Karpas-422 (cell line): ENCODE results near the gene UBTF. TPM values are rescaled to one million over a fixed set of nuclear protein-coding genes. Genes with fewer than 3 reads are reported as not detected.

Experiments used
- DNase-seq: peaks from one replicate; pipeline ENCODE4 v3.0.0-alpha.2; 2015
- H2AFZ ChIP-seq: fragments of 200-600 bp; sonication (generic); 2 replicates; pipeline ENCODE4 v1.6.1; 2014; ENCODE audit warnings: antibody characterized with exemption, low read length, mixed read lengths
- H3K27ac ChIP-seq: fragments of 200-600 bp; sonication (generic); 2 replicates; pipeline ENCODE4 v1.5.1; 2014; ENCODE audit warnings: mild to moderate bottlenecking, low read length, moderate library complexity
- H3K27me3 ChIP-seq: fragments of 200-600 bp; sonication (generic); 2 replicates; pipeline ENCODE4 v1.6.1; 2014; ENCODE audit warnings: low read length, mixed read lengths
- H3K36me3 ChIP-seq: fragments of 200-600 bp; sonication (generic); 2 replicates; pipeline ENCODE4 v1.6.1; 2014; ENCODE audit warnings: low read length, mixed read lengths; ENCODE audit not compliant: insufficient read depth
- H3K4me1 ChIP-seq: fragments of 200-600 bp; sonication (generic); 2 replicates; pipeline ENCODE4 v1.6.1; 2014; ENCODE audit warnings: mild to moderate bottlenecking, low read length, mixed read lengths
- H3K4me2 ChIP-seq: fragments of 200-600 bp; sonication (generic); 2 replicates; pipeline ENCODE4 v1.6.1; 2014; ENCODE audit warnings: low read length, low read depth, mild to moderate bottlenecking; ENCODE audit not compliant: poor library complexity, severe bottlenecking
- H3K4me3 ChIP-seq: fragments of 200-600 bp; sonication (generic); 2 replicates; pipeline ENCODE4 v1.5.1; 2014; ENCODE audit warnings: mild to moderate bottlenecking, antibody characterized with exemption, low read length, mixed read lengths
- H3K79me2 ChIP-seq: fragments of 200-600 bp; sonication (generic); 2 replicates; pipeline ENCODE4 v1.6.1; 2014; ENCODE audit warnings: mild to moderate bottlenecking, low read length, mixed read lengths
- H3K9ac ChIP-seq: fragments of 200-600 bp; sonication (generic); 2 replicates; pipeline ENCODE4 v1.6.0; 2014; ENCODE audit warnings: low read length
- H3K9me2 ChIP-seq: fragments of 200-600 bp; sonication (generic), shearing (Covaris generic); replicated peaks from 2 replicates; pipeline ENCODE4 v1.6.0; 2014; ENCODE audit warnings: mild to moderate bottlenecking, low read length, moderate library complexity; ENCODE audit not compliant: insufficient read depth
- H3K9me3 ChIP-seq: fragments of 300-700, 200-600 bp; sonication (generic); 2 replicates; pipeline ENCODE4 v1.6.1; 2014; ENCODE audit warnings: low read length, mixed read lengths
- H4K20me1 ChIP-seq: fragments of 200-600 bp; sonication (generic); 2 replicates; pipeline ENCODE4 v1.6.1; 2014; ENCODE audit warnings: mild to moderate bottlenecking, antibody characterized with exemption, low read length, low read depth; ENCODE audit not compliant: insufficient read depth
- total RNA-seq: library from RNA; depleted of rRNA; stranded (reverse); fragments of >200 nt; shearing (Covaris generic); gene quantifications from 2 replicates; pipeline ENCODE4 v1.2.3, GENCODE V29; 2014; ENCODE audit warnings: low replicate concordance

UBTF gene
- total RNA-seq, 1 experiment from 2014 or later, result 57.8 TPM

- no peaks in the 10 kb centered on the region for H3K9me2 ChIP-seq
- peak overlapping the region; percentile 90 for H3K4me3 ChIP-seq
- H3K4me2 ChIP-seq, result peak overlapping the region; percentile 98
- peak overlapping the region; percentile 81 for H3K27ac ChIP-seq
- H3K79me2 ChIP-seq, result peaks cover 34% of the 10 kb centered on the region
- peak overlapping the region; percentile 95 for H3K9ac ChIP-seq
- H3K36me3 ChIP-seq, result peaks cover 20% of the 10 kb centered on the region
- H4K20me1 ChIP-seq, result peaks cover 8% of the 10 kb centered on the region; the same call in 1 of the 2 replicates
- H3K27me3 ChIP-seq, result no peaks in the 10 kb centered on the region
- no peak overlapping the region for H2AFZ ChIP-seq
- H3K9me3 ChIP-seq, result no peaks in the 10 kb centered on the region
- peak; percentile 86 for DNase-seq
- peaks cover 35% of the 10 kb centered on the region for H3K4me1 ChIP-seq
Measured at GRCh38 chr17:44220213-44221083, 973 bp upstream of the UBTF start.

- peak overlapping the region; percentile 81 for H3K27ac ChIP-seq
- H3K4me1 ChIP-seq, result peaks cover 35% of the 10 kb centered on the region
- peak overlapping the region; percentile 90 for H3K4me3 ChIP-seq
- no peaks in the 10 kb centered on the region for H3K9me2 ChIP-seq
- DNase-seq, result peak; percentile 88
- peaks cover 35% of the 10 kb centered on the region for H3K79me2 ChIP-seq
- no peak overlapping the region for H2AFZ ChIP-seq
- no peaks in the 10 kb centered on the region for H3K9me3 ChIP-seq
- no peaks in the 10 kb centered on the region for H3K27me3 ChIP-seq
- H3K4me2 ChIP-seq, result peak overlapping the region; percentile 98
- H3K36me3 ChIP-seq, result peaks cover 33% of the 10 kb centered on the region
- peaks cover 8% of the 10 kb centered on the region; the same call in 1 of the 2 replicates for H4K20me1 ChIP-seq
- H3K9ac ChIP-seq, result peak overlapping the region; percentile 95
Measured at GRCh38 chr17:44219108-44219615, 313 bp downstream of the UBTF start.

GRCh38 chr17:44218344-44219107 is 949 bp downstream of the UBTF start:
- peak overlapping the region; percentile 95 for H3K9ac ChIP-seq
- peaks cover 8% of the 10 kb centered on the region; the same call in 1 of the 2 replicates for H4K20me1 ChIP-seq
- H3K27me3 ChIP-seq, result no peaks in the 10 kb centered on the region
- DNase-seq, result peak; percentile 99
- H3K9me3 ChIP-seq, result no peaks in the 10 kb centered on the region
- peak overlapping the region; percentile 81 for H3K27ac ChIP-seq
- H3K36me3 ChIP-seq, result peaks cover 36% of the 10 kb centered on the region
- H3K79me2 ChIP-seq, result peaks cover 35% of the 10 kb centered on the region
- no peak overlapping the region for H2AFZ ChIP-seq
- H3K9me2 ChIP-seq, result no peaks in the 10 kb centered on the region
- peaks cover 35% of the 10 kb centered on the region for H3K4me1 ChIP-seq
- H3K4me2 ChIP-seq, result peak overlapping the region; percentile 98
- peak overlapping the region; percentile 90 for H3K4me3 ChIP-seq

DNA sequence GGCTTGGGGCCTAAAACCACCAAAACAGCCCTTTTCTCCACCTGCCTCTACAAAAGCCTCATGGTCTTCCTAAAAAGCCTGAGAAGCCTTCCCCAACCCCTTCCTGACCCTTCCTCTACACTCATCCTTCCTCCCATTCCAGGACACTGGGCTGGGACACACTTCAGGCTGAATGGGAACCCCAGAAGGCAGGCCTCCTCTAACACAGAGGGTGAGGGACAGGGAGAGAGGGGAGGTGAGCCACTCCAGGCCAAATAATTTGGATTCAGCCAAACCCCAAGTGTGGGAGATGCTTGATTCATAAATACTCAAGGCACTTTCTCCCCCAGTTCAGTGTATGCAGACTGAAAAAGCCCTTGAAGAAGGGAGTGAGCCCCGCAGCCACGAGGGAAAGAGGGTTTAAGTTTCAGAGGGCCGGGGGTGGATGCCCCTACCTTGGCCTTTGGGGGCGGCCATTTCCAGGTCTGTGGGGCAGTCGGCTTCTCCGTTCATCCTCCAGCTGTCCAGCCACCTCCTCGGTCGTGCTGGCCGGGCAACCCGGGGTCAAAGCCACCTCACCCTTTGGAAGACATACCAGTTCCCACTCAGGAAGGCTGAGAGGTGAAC is 1.6 kb downstream of the UBTF start:
- Histone ChIP-seq H4K20me1 (peaks cover 7% of the 10 kb centered on the region; the same call in 1 of the 2 replicates), H3K79me2 (peaks cover 35% of the 10 kb centered on the region)

DNA sequence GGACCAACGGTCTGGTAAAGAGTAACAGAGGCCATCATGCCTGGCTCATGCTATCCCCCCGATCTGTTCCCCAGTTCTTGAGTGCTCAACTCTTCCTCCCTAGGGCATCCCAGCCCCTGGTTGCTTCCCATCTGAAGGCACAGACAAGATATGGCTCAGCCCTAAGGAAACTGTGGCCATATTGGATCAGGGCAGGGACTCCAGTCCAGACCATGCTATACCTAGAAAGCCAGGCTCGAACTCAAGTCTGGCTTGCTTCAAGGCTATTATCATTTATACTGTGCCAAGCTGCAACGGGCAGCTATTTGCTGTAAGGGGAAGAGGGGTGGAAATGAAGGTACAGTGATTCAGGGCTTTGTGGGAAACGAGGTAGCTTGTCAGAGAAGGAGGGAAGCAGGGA is 2.8 kb downstream of the UBTF start:
- Histone ChIP-seq H3K27ac (peak overlapping the region; percentile 81), H3K79me2 (peaks cover 35% of the 10 kb centered on the region), H3K27me3 (no peaks in the 10 kb centered on the region), H3K9ac (peak overlapping the region; percentile 95), H3K9me2 (no peaks in the 10 kb centered on the region), H3K4me1 (peaks cover 30% of the 10 kb centered on the region), H3K4me2 (peak overlapping the region; percentile 98), H2AFZ (no peak overlapping the region), H4K20me1 (no peaks in the 10 kb centered on the region), H3K9me3 (no peaks in the 10 kb centered on the region), H3K36me3 (peaks cover 39% of the 10 kb centered on the region), H3K4me3 (peak overlapping the region; percentile 90)
- DNase-seq, result no peak

More for the DNA sequence above, 1.6 kb downstream of the UBTF start:
- Histone ChIP-seq H3K36me3 (peaks cover 39% of the 10 kb centered on the region), H3K27ac (peak overlapping the region; percentile 81), H3K9me3 (no peaks in the 10 kb centered on the region), H3K4me2 (peak overlapping the region; percentile 98), H3K9me2 (no peaks in the 10 kb centered on the region), H3K4me3 (peak overlapping the region; percentile 90), H2AFZ (no peak overlapping the region), H3K27me3 (no peaks in the 10 kb centered on the region), H3K9ac (peak overlapping the region; percentile 95), H3K4me1 (peaks cover 35% of the 10 kb centered on the region)
- peak; percentile 58 for DNase-seq

GRCh38 chr17:44216173-44216572 is 3.3 kb downstream of the UBTF start:
- Histone ChIP-seq H2AFZ (no peak overlapping the region), H3K9me3 (no peaks in the 10 kb centered on the region), H3K27me3 (no peaks in the 10 kb centered on the region), H4K20me1 (no peaks in the 10 kb centered on the region), H3K36me3 (peaks cover 39% of the 10 kb centered on the region), H3K27ac (peak overlapping the region; percentile 81), H3K4me3 (peak overlapping the region; percentile 90; the same call in 1 of the 2 replicates), H3K4me2 (peak overlapping the region; percentile 98), H3K9me2 (no peaks in the 10 kb centered on the region), H3K79me2 (peaks cover 35% of the 10 kb centered on the region), H3K4me1 (peaks cover 25% of the 10 kb centered on the region), H3K9ac (peak overlapping the region; percentile 95)
- peak; percentile 64 for DNase-seq

GRCh38 chr17:44214896-44215295 is 4.6 kb downstream of the UBTF start:
- Histone ChIP-seq H4K20me1 (no peaks in the 10 kb centered on the region), H3K27me3 (no peaks in the 10 kb centered on the region), H3K79me2 (peaks cover 32% of the 10 kb centered on the region), H3K9ac (no peak overlapping the region), H2AFZ (no peak overlapping the region), H3K27ac (no peak overlapping the region), H3K9me3 (no peaks in the 10 kb centered on the region), H3K9me2 (no peaks in the 10 kb centered on the region), H3K4me2 (no peak overlapping the region), H3K36me3 (peaks cover 41% of the 10 kb centered on the region), H3K4me1 (peaks cover 33% of the 10 kb centered on the region), H3K4me3 (no peak overlapping the region)
- no peak for DNase-seq
